ENCODE results near the gene NDE1.
A peak's percentile ranks its signal among the peaks of the same experiment; 100 is the strongest.
"Not testable (repeated sequence)": the region's sequence is repeated elsewhere in the genome, so short reads cannot be mapped to it uniquely, and the experiment has no call there.

NDE1 gene

GRCh38 chr16:15652293-15653001 lies 2.4 kb downstream of the NDE1 start:
- no peak for DNase-seq (ENCODE audit: low spot score)

GRCh38 chr16:15653227-15653626 lies 3.2 kb downstream of the NDE1 start:
- peak; percentile 55 for DNase-seq (ENCODE audit: low spot score)

GRCh38 chr16:15654591-15654990 lies 4.5 kb downstream of the NDE1 start:
- no peak for DNase-seq (ENCODE audit: low spot score)

DNA sequence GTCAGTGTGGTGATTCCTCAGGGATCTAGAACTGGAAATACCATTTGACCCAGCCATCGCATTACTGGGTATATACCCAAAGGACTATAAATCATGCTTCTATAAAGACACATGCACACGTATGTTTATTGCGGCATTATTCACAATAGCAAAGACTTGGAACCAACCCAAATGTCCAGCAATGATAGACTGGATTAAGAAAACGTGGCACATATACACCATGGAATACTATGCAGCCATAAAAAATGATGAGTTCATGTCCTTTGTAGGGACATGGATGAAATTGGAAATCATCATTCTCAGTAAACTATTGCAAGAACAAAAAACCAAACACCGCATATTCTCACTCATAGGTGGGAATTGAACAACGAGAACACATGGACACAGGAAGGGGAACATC lies 5.5 kb downstream of the NDE1 start:
- DNase-seq (ENCODE audit: low spot score), result not testable (repeated sequence)

GRCh38 chr16:15658149-15658548 lies 8.1 kb downstream of the NDE1 start:
- no peak for DNase-seq (ENCODE audit: low spot score)

GRCh38 chr16:15658556-15658955 lies 8.5 kb downstream of the NDE1 start:
- DNase-seq (ENCODE audit: low spot score), result no peak

GRCh38 chr16:15660203-15660601 lies 10.2 kb downstream of the NDE1 start:
- no peak for DNase-seq (ENCODE audit: low spot score)

DNA sequence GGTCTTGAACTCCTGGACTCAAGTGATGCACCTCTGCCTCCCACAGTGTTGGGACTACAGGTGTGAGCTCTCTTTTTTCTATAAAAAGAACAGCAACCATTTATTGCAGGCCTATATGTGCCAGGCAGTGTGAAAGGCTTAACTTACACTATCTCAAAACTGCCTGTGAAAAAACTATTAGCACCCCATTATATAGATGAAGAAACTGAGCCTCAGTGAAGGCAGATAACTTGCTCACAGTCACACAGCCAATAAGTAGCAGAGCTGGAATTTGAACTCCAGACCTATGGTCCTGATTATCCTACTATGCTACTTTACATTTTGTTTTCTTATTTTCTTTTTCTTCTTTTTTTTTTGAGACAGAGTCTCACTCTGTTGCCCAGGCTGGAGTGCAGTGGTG lies 15.1 kb downstream of the NDE1 start:
- no peak for DNase-seq (ENCODE audit: low spot score)

GRCh38 chr16:15667091-15667742 lies 17.2 kb downstream of the NDE1 start:
- DNase-seq (ENCODE audit: low spot score), result no peak

- DNase-seq (ENCODE audit: low spot score), result peak; percentile 30
Measured at GRCh38 chr16:15671530-15672117, 21.6 kb downstream of the NDE1 start.

- not testable (repeated sequence) for DNase-seq (ENCODE audit: low spot score)
Measured at GRCh38 chr16:15672127-15672513, 22.1 kb downstream of the NDE1 start.

GRCh38 chr16:15672514-15673167 lies 22.6 kb downstream of the NDE1 start:
- peak; percentile 97 for DNase-seq (ENCODE audit: low spot score)

GRCh38 chr16:15674571-15674970 lies 24.5 kb downstream of the NDE1 start:
- DNase-seq (ENCODE audit: low spot score), result peak; percentile 64

DNA sequence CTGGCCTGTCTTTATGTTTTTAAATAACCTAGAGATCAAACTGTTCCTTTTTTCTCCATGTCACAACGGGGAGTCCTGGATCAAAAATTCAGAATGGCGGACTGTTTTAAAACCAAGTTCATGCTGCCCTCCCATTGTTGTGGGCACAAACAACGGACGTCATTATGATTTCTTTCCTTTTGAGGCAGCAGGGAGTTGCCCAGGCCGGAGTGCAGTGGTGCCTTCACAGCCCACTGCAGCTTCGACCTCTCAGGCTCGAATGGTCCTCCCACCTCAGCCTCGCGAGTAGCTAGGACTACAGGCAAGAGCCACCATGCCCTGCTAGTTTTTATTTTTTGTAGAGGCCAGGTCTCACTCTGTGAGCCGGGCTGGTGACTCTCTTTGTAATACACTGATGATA lies 26.5 kb downstream of the NDE1 start:
- DNase-seq (ENCODE audit: low spot score), result peak; percentile 56

DNA sequence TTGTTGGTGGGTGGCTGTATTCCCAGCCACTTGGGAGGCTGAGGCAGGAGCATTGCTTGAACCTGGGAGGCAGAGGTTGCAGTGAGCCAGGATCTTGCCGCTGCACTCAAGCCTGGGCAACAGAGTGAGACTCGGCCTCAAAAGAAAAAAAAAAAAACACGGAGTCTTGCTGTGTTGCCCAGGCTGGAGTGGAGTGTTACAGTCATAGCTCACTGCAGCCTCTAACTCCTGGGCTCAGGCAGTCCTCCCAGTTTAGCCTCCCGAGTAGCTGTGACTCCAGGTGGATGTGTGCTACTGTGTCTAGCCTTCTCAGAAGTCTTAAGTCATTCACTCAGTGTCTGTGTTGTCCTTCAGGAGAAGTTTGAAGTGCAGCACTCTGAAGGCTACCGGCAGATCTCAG lies 27.4 kb downstream of the NDE1 start:
- DNase-seq (ENCODE audit: low spot score), result no peak

DNA sequence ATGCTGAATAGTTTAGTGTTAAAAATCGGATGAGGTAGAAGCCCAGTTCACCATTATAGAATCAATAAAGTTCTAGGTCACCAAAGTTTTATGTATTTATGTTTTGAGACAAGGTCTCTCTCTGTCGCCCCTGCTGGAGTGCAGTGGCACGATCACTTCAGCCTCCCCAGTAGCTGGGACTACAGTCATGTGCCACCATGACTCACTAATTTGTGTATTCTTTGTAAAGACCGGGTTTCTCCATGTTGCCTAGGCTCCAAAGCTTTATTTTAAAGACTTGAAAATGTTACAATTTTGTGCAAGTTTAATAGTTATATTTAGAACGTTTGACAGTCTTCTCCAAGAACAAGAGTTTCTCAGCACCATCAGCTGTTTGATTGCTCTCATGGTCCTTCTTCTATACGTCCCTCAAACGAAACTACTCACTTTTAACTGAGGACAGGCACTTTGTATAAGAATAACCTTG lies 32.1 kb downstream of the NDE1 start:
- peak; percentile 76 for DNase-seq (ENCODE audit: low spot score)

- no peak for DNase-seq (ENCODE audit: low spot score)
Measured at GRCh38 chr16:15686287-15686686, 36.2 kb downstream of the NDE1 start.

DNA sequence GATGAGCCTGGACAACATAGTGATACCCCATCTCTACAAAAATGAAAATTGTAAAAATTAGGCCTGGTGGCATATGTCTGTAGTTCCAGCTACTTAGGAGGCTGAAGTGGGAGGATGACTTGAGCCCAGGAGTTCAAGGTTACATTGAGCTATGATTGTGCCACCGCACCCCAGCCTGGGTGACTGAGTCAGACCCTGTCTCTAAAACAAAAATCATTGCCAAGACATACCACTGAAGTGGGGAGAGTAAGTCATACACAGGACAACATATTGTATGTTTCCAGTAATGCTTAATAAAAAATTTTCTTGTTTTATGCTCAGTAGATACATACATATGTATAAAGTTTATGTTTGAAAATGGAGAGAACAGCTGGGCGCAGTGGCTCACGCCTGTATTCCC lies 39.2 kb downstream of the NDE1 start:
- DNase-seq (ENCODE audit: low spot score), result no peak

DNA sequence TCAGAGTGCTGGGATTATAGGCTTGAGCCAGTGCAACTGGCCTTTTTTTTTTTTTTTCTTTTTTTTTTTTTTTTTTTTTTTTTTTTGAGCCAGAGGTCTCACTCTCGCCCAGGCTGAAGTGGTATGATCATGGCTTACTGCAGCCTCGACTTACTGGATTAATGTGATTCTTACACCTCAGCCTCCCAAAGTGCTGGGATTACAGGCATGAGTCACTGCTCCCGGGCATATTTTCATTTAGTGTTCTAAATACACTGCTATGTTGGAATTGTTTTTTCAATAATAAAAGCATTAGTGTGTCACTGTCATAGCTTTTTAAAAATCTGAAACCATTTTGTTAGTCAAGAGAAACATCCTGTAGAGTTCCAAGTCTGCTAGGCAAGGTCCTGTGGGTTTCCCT lies 40.3 kb downstream of the NDE1 start:
- no peak for DNase-seq (ENCODE audit: low spot score)

GRCh38 chr16:15691046-15691445 lies 41.0 kb downstream of the NDE1 start:
- DNase-seq (ENCODE audit: low spot score), result no peak

DNA sequence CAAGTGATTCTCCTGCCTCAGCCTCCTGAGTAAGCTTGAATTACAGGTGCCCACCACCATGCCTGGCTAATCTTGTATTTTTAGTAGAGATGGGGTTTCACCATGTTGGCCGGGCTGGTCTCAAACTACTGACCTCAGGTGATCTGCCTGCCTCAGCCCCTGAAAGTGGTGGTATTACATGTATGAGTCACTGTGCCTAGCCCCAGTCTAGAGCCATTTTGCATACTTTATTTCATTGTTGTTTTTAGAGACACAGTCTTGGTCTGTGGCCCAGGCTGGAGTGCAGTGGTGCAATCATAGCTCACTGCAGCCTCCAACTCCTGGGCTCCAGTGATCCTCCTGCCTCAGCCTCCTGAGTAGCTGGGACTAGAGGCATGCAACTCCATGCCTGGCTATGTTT lies 42.5 kb downstream of the NDE1 start:
- not testable (repeated sequence) for DNase-seq (ENCODE audit: low spot score)

- DNase-seq (ENCODE audit: low spot score), result no peak
Measured at GRCh38 chr16:15694499-15694898, 44.5 kb downstream of the NDE1 start.

DNA sequence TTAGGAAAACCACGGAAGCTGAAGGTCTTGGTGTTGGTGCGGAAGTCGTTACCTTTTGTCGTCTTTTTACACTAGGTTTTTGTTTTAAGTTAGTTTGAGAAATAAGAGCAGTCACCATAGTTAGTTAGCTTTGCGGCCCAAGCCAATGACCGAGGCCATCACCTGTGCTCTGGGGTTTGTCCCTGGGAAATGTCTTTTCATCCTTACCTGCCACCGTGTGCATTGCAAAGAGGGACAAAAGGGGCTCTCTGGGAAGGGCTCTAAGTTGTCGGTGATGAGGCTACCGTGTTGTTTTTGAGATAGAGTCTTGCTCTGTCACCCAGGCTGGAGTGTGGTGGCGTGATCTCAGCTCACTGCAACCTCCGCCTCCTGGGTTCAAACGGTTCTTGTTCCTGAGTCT lies 49.8 kb downstream of the NDE1 start:
- DNase-seq (ENCODE audit: low spot score), result no peak

Data from globus pallidus (tissue), 1 donor.